ENCODE results near the gene UBA1.

The UBA1 gene

DNA sequence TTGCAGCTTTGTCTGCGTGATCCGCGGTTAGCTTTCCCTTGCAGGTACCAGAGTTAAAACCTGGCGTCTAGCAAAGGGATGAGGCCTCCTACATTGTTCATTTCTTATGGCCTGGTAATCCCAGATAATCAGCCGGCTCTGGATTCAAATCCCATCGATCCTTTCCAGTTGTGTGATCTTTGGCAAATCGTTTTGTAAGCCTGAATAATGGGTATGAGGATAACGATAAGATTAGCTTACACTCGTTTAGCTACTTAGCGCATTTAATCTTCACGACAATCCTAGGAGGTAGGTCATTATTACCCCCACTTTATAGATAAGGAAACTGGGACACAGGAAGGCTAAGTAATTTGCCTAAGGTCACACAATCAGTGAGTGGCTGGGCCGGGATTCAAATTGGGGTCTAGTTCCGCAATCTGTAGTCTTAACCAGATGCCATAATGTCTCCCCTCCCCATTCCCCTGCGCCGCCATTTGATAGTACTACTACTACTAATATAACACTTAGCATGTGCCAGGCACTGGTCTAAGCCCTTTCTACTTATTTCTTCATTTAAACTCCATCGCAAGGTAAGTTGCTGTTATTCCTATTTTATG, 1.7 kb upstream of the UBA1 start:
- DNase-seq (ENCODE audit: extremely low read depth, insufficient read length): no peak
- Histone ChIP-seq H3K27me3 (replicated peaks; ENCODE audit: control insufficient read depth, insufficient read depth, low read length) (no peaks in the 10 kb centered on the region), H3K4me3 (replicated peaks; ENCODE audit: low read depth, low read length) (peak overlapping the region; percentile 75), H3K36me3 (ENCODE audit: control insufficient read depth, insufficient read depth, low read length) (peaks cover 2% of the 10 kb centered on the region; the same call in 1 of the 2 replicates)
- TF ChIP-seq, protein P1, sequence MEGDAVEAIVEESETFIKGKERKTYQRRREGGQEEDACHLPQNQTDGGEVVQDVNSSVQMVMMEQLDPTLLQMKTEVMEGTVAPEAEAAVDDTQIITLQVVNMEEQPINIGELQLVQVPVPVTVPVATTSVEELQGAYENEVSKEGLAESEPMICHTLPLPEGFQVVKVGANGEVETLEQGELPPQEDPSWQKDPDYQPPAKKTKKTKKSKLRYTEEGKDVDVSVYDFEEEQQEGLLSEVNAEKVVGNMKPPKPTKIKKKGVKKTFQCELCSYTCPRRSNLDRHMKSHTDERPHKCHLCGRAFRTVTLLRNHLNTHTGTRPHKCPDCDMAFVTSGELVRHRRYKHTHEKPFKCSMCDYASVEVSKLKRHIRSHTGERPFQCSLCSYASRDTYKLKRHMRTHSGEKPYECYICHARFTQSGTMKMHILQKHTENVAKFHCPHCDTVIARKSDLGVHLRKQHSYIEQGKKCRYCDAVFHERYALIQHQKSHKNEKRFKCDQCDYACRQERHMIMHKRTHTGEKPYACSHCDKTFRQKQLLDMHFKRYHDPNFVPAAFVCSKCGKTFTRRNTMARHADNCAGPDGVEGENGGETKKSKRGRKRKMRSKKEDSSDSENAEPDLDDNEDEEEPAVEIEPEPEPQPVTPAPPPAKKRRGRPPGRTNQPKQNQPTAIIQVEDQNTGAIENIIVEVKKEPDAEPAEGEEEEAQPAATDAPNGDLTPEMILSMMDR (IDR thresholded peaks at IDR 0.05; ENCODE audit: insufficient read depth, low read length, poor library complexity, severe bottlenecking): no peak

- Histone ChIP-seq H3K27me3 (replicated peaks; ENCODE audit: control insufficient read depth, insufficient read depth, low read length) (no peaks in the 10 kb centered on the region), H3K36me3 (ENCODE audit: control insufficient read depth, insufficient read depth, low read length) (peaks cover 11% of the 10 kb centered on the region), H3K4me3 (replicated peaks; ENCODE audit: low read depth, low read length) (peak overlapping the region; percentile 78)
- TF ChIP-seq, protein P1 (IDR thresholded peaks at IDR 0.05; ENCODE audit: insufficient read depth, low read length, poor library complexity, severe bottlenecking): no peak
- no peak for DNase-seq (ENCODE audit: extremely low read depth, insufficient read length)
Observed at GRCh38 chrX:47194194-47194787, 662 bp downstream of the UBA1 start.

DNA sequence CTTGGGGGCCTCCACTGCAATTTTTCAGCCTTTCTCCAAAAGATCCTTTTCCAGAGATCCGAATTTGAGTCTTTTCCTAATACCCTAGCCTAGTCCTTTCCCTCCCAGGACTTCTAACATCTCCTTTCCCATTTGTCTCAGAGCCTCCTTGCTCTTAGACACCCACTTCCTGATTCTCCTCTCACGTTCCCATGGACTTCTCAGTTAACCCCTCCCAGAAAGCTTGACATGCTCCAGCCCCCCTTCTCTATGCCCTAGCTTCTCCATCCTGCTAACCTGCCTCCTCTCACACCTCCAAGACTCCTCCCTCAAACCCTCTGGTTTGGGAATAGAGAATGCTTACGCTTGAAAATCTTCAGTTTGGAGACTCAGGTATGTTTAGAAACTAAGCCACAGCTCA, 2.5 kb downstream of the UBA1 start:
- TF ChIP-seq, protein P1 (IDR thresholded peaks at IDR 0.05; ENCODE audit: insufficient read depth, low read length, poor library complexity, severe bottlenecking): no peak
- no peak for DNase-seq (ENCODE audit: extremely low read depth, insufficient read length)
- peaks cover 25% of the 10 kb centered on the region for H3K36me3 ChIP-seq (ENCODE audit: control insufficient read depth, insufficient read depth, low read length)
- no peaks in the 10 kb centered on the region for H3K27me3 ChIP-seq (replicated peaks; ENCODE audit: control insufficient read depth, insufficient read depth, low read length)
- H3K4me3 ChIP-seq (replicated peaks; ENCODE audit: low read depth, low read length): no peak overlapping the region

GRCh38 chrX:47197526-47197925, 3.9 kb downstream of the UBA1 start:
- Histone ChIP-seq H3K36me3 (ENCODE audit: control insufficient read depth, insufficient read depth, low read length) (peaks cover 39% of the 10 kb centered on the region), H3K4me3 (replicated peaks; ENCODE audit: low read depth, low read length) (no peak overlapping the region), H3K27me3 (replicated peaks; ENCODE audit: control insufficient read depth, insufficient read depth, low read length) (no peaks in the 10 kb centered on the region)
- DNase-seq (ENCODE audit: extremely low read depth, insufficient read length): no peak
- TF ChIP-seq, protein P1 (IDR thresholded peaks at IDR 0.05; ENCODE audit: insufficient read depth, low read length, poor library complexity, severe bottlenecking): no peak

DNA sequence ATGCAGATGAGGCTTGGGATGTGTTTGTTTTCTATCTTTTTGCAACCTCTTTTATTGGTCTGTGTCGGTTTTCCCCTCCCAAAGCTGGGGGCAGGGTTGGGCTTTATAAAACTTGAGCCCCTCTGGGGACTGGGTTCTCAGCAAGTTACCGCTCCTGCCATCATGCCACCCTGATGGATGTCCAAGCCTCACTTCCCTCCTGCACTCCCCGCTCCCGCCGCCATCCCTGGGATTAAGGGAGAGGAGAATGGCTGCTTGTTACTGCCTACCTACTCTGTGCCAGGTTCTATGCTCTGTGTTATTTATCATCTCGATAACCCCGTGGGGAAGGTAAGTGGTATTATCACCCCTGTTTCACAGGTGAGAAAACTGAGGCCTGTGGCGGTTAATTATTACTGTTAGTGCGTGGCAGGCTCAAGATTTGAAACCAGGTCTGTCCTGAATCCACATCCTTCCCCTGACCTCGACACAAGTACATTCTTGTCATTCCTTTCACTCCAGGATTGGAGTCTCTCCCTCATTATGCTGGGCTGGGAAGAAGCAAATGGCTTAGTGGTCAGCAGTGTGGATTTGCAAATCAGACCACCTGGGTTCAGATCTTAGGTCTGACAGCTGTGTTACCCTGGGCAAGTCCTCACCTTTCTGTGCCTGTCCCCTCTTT, 4.5 kb downstream of the UBA1 start:
- no peaks in the 10 kb centered on the region for H3K27me3 ChIP-seq (replicated peaks; ENCODE audit: control insufficient read depth, insufficient read depth, low read length)
- TF ChIP-seq, protein P1 (IDR thresholded peaks at IDR 0.05; ENCODE audit: insufficient read depth, low read length, poor library complexity, severe bottlenecking): no peak
- H3K4me3 ChIP-seq (replicated peaks; ENCODE audit: low read depth, low read length): no peak overlapping the region
- H3K36me3 ChIP-seq (ENCODE audit: control insufficient read depth, insufficient read depth, low read length): peaks cover 44% of the 10 kb centered on the region
- no peak for DNase-seq (ENCODE audit: extremely low read depth, insufficient read length)
